Nephron (organoid): ENCODE data around the gene XBP1.
"Not testable (repeated sequence)": the region's sequence is repeated elsewhere in the genome, so short reads cannot be mapped to it uniquely, and the experiment has no call there.

ENCODE experiments used
- H3K27ac Mint-ChIP-seq, 3 experiments: 2 replicates each; pipeline ENCODE4 v1.8.0; 2020; ENCODE audit warnings: mixed read lengths in 3 of 3, mild to moderate bottlenecking in 2 of 3, moderate library complexity in 1 of 3
- H3K27me3 Mint-ChIP-seq: 2 replicates; pipeline ENCODE4 v1.8.0; 2021; ENCODE audit warnings: low read depth, mild to moderate bottlenecking, moderate library complexity, mixed read lengths
- H3K36me3 Mint-ChIP-seq: 2 replicates; pipeline ENCODE4 v1.8.0; 2020; ENCODE audit warnings: low read depth, mixed read lengths
- H3K4me1 Mint-ChIP-seq: 2 replicates; pipeline ENCODE4 v1.8.0; 2020; ENCODE audit warnings: mixed read lengths
- H3K4me3 Mint-ChIP-seq, 3 experiments: 2 replicates each; pipeline ENCODE4 v1.8.0; 2020; ENCODE audit warnings: mild to moderate bottlenecking in 3 of 3, mixed read lengths in 3 of 3, moderate library complexity in 2 of 3
- H3K9me3 Mint-ChIP-seq: 2 replicates; pipeline ENCODE4 v1.8.0; 2020; ENCODE audit warnings: mixed read lengths
- CTCF ChIP-seq, 3 experiments: fragments of 200-600 bp; sonication (generic); IDR thresholded peaks; one replicate each; pipeline ENCODE4 v1.5.0; 2021; ENCODE audit warnings: antibody characterized with exemption in 3 of 3; ENCODE audit not compliant: unreplicated experiment in 3 of 3

Gene XBP1

GRCh38 chr22:28800308-28801041, at the start of gene XBP1:
TSS of gene XBP1 (minus strand) at chr22:28800569.
- TF ChIP-seq CTCF (IDR thresholded peaks at IDR 0.05; ENCODE audit: unreplicated experiment in 3 of 3) = no peak
- peak within 1 kb of the TSS; percentile 97 to 99 (median 99) for H3K27ac Mint-ChIP-seq
- no peaks in the 10 kb centered on the region for H3K9me3 Mint-ChIP-seq
- no peaks in the 10 kb centered on the region for H3K27me3 Mint-ChIP-seq
- H3K36me3 Mint-ChIP-seq = peaks cover 33% of the 10 kb centered on the region
- peak within 1 kb of the TSS; percentile 85 to 87 (median 86) for H3K4me3 Mint-ChIP-seq
- H3K4me1 Mint-ChIP-seq = peaks cover 36% of the 10 kb centered on the region

GRCh38 chr22:28846994-28847393, 46.6 kb upstream of the XBP1 start:
- peaks cover 9% of the 10 kb centered on the region for H3K36me3 Mint-ChIP-seq
- TF ChIP-seq CTCF (IDR thresholded peaks at IDR 0.05; ENCODE audit: unreplicated experiment in 3 of 3) = no peak
- H3K9me3 Mint-ChIP-seq = no peaks in the 10 kb centered on the region
- H3K4me3 Mint-ChIP-seq = no peak overlapping the region
- no peaks in the 10 kb centered on the region for H3K4me1 Mint-ChIP-seq
- peak overlapping the region in 1 of 3 experiments; percentile 18 for H3K27ac Mint-ChIP-seq
- no peaks in the 10 kb centered on the region for H3K27me3 Mint-ChIP-seq

GRCh38 chr22:28844277-28844676, 43.9 kb upstream of the XBP1 start:
- H3K36me3 Mint-ChIP-seq, H3K9me3 Mint-ChIP-seq, H3K27me3 Mint-ChIP-seq, H3K4me1 Mint-ChIP-seq, H3K4me3 Mint-ChIP-seq: not testable (repeated sequence)
- peak overlapping the region in 1 of 3 experiments; percentile 49 for H3K27ac Mint-ChIP-seq

GRCh38 chr22:28843633-28844032, 43.3 kb upstream of the XBP1 start:
- no peaks in the 10 kb centered on the region for H3K27me3 Mint-ChIP-seq
- TF ChIP-seq CTCF (IDR thresholded peaks at IDR 0.05; ENCODE audit: unreplicated experiment in 3 of 3) = no peak
- H3K27ac Mint-ChIP-seq = no peak overlapping the region
- H3K9me3 Mint-ChIP-seq = no peaks in the 10 kb centered on the region
- H3K4me1 Mint-ChIP-seq = no peaks in the 10 kb centered on the region
- H3K36me3 Mint-ChIP-seq = peaks cover 5% of the 10 kb centered on the region
- no peak overlapping the region for H3K4me3 Mint-ChIP-seq

- H3K36me3 Mint-ChIP-seq = no peaks in the 10 kb centered on the region
- no peak for TF ChIP-seq CTCF (IDR thresholded peaks at IDR 0.05; ENCODE audit: unreplicated experiment in 3 of 3)
- H3K27ac Mint-ChIP-seq = no peak overlapping the region
- no peak overlapping the region for H3K4me3 Mint-ChIP-seq
- H3K4me1 Mint-ChIP-seq = no peaks in the 10 kb centered on the region
- no peaks in the 10 kb centered on the region for H3K9me3 Mint-ChIP-seq
- no peaks in the 10 kb centered on the region for H3K27me3 Mint-ChIP-seq
Observed at GRCh38 chr22:28841111-28841510, 40.7 kb upstream of the XBP1 start.

- TF ChIP-seq CTCF (IDR thresholded peaks at IDR 0.05; ENCODE audit: unreplicated experiment in 3 of 3) = no peak
- H3K4me1 Mint-ChIP-seq = no peaks in the 10 kb centered on the region
- no peaks in the 10 kb centered on the region for H3K36me3 Mint-ChIP-seq
- H3K27ac Mint-ChIP-seq = no peak overlapping the region
- no peaks in the 10 kb centered on the region for H3K9me3 Mint-ChIP-seq
- no peaks in the 10 kb centered on the region for H3K27me3 Mint-ChIP-seq
- no peak overlapping the region for H3K4me3 Mint-ChIP-seq
Observed at GRCh38 chr22:28838971-28839370, 38.6 kb upstream of the XBP1 start.
